Natural killer cell treated with Interleukin-12 subunit alpha and Interleukin-12 subunit beta and Interleukin-15 and Interleukin-18, amount 100 ng/mL, for 72 hours (primary cell): ENCODE data around the gene FCMR. TPM values are rescaled to one million over a fixed set of nuclear protein-coding genes. Genes with fewer than 3 reads are reported as not detected.

Experiments used
- ATAC-seq, 2 donors: fragments of 150-1000 bp; cut with Tn5 transposase in 1 of 2; sonication (Bioruptor Pico), chemical (Tn5 transposase) in 1 of 2; 2 replicates each; pipeline ENCODE4 v1.10.0; 2021
- DNase-seq: peaks from one replicate; pipeline ENCODE4 v3.0.0; 2022; ENCODE audit warnings: low spot score
- H3K27ac Mint-ChIP-seq, 2 donors: 1 replicate in 1 of 2; 2 replicates in 1 of 2; pipeline ENCODE4 v1.8.0; 2022; ENCODE audit warnings: mixed read lengths in 2 of 2, mild to moderate bottlenecking in 1 of 2, moderate library complexity in 1 of 2
- H3K27me3 Mint-ChIP-seq, 2 donors: 1 replicate in 1 of 2; 2 replicates in 1 of 2; pipeline ENCODE4 v1.8.0; 2022; ENCODE audit warnings: mixed read lengths in 2 of 2
- H3K36me3 Mint-ChIP-seq: one replicate; pipeline ENCODE4 v1.8.0; 2022; ENCODE audit warnings: mixed read lengths
- H3K4me1 Mint-ChIP-seq, 2 donors: 1 replicate in 1 of 2; 2 replicates in 1 of 2; pipeline ENCODE4 v1.8.0; 2022; ENCODE audit warnings: low read depth in 2 of 2, mixed read lengths in 2 of 2, mild to moderate bottlenecking in 1 of 2
- H3K4me3 Mint-ChIP-seq: one replicate; pipeline ENCODE4 v1.8.0; 2022; ENCODE audit warnings: mixed read lengths
- H3K9me3 Mint-ChIP-seq: 2 replicates; pipeline ENCODE4 v1.8.0; 2022; ENCODE audit warnings: mixed read lengths
- total RNA-seq, 2 donors: library from RNA; stranded (reverse); gene quantifications; one replicate each; pipeline ENCODE4 v1.2.3, GENCODE V29; 2022

The FCMR gene
- total RNA-seq, 2 donors from 2014 or later: 4.1 to 6.8 TPM

DNA sequence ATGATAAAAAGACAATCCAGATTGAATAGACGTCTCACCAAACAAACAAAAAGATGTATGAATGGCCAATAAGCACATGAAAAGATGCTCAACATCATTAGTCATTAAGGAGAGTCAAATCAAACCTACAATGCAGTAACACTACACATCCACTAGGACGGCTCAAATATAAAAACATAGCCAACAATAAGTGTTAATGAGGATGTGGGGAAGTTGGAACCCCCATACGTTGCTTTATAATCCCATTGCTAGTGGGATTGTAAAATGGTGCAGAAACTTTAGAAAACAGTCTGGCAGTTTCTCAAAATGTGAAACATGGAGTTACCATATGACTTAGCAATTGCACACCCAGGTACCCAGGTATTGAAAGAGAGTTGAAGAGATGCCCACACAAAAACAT lies 39.2 kb downstream of the FCMR start:
- peaks cover 6% of the 10 kb centered on the region for H3K36me3 Mint-ChIP-seq
- H3K9me3 Mint-ChIP-seq: peaks cover 6% of the 10 kb centered on the region
- ATAC-seq: no peak
- peaks cover 0 to 3% of the 10 kb centered on the region in 2 donors for H3K4me1 Mint-ChIP-seq
- peaks cover 0 to 9% of the 10 kb centered on the region in 2 donors for H3K27me3 Mint-ChIP-seq
- no peak overlapping the region for H3K27ac Mint-ChIP-seq
- no peak for DNase-seq
- H3K4me3 Mint-ChIP-seq: no peak overlapping the region

DNA sequence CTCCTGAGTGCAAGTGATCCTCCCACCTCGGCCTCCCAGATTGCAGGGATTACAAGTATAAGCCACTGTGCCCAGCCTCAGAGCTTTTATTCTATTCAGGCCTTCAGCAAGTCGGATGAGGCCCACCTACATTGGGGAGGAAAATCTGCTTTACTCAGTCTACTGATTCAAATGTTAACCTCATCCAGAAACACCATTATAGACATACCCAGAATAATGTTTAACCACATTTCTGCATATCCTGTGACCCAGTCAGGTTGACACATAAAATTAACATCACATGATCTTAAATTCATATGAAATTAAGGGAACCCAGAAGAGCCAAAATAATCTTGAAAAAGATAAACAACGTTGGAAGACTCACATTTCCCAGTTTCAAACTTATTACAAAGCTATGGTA lies 41.4 kb downstream of the FCMR start:
- ATAC-seq: no peak
- peaks cover 10% of the 10 kb centered on the region for H3K9me3 Mint-ChIP-seq
- H3K27ac Mint-ChIP-seq: no peak overlapping the region
- no peak for DNase-seq
- peaks cover 0 to 3% of the 10 kb centered on the region in 2 donors for H3K4me1 Mint-ChIP-seq
- H3K4me3 Mint-ChIP-seq: no peak overlapping the region
- peaks cover 8% of the 10 kb centered on the region in 2 donors for H3K27me3 Mint-ChIP-seq
- peaks cover 16% of the 10 kb centered on the region for H3K36me3 Mint-ChIP-seq

DNA sequence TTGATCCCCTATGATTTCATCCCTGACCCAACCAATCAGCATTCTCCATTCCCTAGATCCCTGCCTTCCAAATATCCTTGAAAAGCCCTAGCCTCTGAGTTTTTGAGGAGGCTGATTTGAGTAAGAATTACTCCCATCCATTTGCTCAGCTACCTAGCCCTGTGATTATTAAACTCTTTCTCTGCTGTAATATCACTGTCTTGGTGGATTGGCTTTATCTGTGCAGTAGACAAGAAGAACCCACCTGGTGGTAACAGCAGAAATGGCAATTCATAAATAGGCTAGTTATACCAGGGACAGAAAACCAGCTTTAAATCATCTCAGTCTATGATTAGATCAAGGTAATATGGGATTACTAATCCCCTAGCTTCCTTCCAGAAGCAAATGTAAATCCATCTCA lies 43.3 kb downstream of the FCMR start:
- peaks cover 7 to 8% of the 10 kb centered on the region in 2 donors for H3K27me3 Mint-ChIP-seq
- H3K9me3 Mint-ChIP-seq: peaks cover 10% of the 10 kb centered on the region
- no peak overlapping the region for H3K27ac Mint-ChIP-seq

DNA sequence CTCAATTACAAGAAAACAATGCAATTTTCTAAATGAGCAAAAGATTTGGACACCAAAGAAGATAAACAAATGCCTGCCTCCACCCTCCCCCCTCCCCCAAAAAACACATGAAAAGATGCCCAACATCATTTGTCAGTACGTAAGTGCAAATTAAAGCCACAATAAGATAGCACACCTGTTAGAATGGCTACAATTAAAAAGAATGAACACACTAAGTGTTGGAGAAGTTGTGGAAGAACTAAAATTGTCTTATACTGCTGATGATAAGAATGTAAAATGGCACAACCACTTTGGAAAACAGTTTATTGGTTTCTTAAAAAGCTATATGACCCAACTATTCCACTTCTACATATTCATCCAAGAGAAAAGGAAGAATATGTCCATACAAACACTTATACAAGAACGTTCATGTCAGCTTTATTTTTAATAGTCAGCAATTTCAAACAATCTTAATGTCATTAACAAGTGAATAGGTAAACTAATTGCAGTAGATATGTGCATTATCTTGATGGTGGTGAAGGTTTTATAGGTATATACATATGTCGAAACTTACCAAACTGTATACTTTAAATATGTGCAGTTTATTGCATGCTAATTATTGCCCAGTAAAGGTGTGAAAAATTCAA lies 45.9 kb downstream of the FCMR start:
- Mint-ChIP-seq H3K27ac (no peak overlapping the region), H3K4me1 (no peaks in the 10 kb centered on the region), H3K4me3 (no peak overlapping the region), H3K36me3 (peaks cover 21% of the 10 kb centered on the region), H3K27me3 (peaks cover 7 to 8% of the 10 kb centered on the region in 2 donors), H3K9me3 (peaks cover 10% of the 10 kb centered on the region)
- DNase-seq: no peak
- no peak for ATAC-seq

More for the DNA sequence above, 43.3 kb downstream of the FCMR start:
- DNase-seq (no peak), ATAC-seq (no peak)
- H3K36me3 Mint-ChIP-seq: peaks cover 21% of the 10 kb centered on the region
- H3K4me1 Mint-ChIP-seq: no peaks in the 10 kb centered on the region
- H3K4me3 Mint-ChIP-seq: no peak overlapping the region

DNA sequence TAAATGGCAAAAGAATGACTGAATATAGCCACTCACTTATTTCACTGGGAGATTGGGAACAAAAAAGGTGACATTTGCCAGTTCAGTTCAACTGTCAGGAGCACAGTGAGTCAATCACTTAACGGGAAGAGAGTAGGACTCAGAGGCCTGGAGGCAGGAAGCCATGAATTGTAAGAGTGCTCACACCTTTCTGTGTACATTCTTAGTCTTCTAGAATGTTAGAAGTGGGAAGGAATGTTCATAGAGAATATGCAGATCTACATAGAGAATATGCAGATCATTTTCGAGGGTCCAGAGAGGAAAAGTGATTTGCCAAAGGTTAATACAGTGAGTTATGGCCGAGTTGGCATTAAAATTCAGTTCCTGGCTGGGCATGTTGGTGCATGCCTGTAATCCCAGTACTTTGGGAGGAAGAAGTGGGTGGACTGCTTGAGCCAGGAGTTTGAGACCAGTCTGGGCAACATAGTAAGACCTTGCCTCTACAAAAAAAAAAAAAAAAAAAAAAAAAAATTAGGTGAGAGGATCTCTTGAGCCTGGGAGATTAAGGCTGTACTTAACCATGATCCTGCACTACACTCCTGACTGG lies 48.0 kb downstream of the FCMR start:
- H3K27ac Mint-ChIP-seq: no peak overlapping the region
- peaks cover 8% of the 10 kb centered on the region in 2 donors for H3K27me3 Mint-ChIP-seq
- no peaks in the 10 kb centered on the region for H3K4me1 Mint-ChIP-seq
- H3K36me3 Mint-ChIP-seq: peaks cover 21% of the 10 kb centered on the region
- H3K9me3 Mint-ChIP-seq: peaks cover 10% of the 10 kb centered on the region
- ATAC-seq (no peak), DNase-seq (no peak)
- H3K4me3 Mint-ChIP-seq: no peak overlapping the region

DNA sequence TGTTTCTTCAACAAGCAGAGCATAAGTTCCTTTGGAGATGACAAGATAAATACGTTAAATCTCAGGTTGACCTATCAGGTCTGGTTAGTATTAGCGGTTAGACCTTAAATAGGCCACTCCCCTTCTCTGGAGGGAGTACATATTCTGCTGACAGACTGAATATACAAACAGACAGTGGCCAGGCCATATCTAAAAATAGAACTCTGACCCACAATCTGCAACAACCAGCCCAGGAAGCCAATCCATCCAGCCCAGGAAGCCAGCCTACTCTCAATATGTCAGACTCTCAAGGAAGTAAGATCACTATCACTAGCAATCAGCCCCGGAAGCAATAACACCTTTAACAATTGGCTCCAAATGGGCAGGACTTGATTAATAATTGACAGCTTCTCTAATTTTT lies 49.6 kb downstream of the FCMR start:
- H3K27ac Mint-ChIP-seq: no peak overlapping the region
- H3K4me1 Mint-ChIP-seq: no peaks in the 10 kb centered on the region
- peaks cover 8% of the 10 kb centered on the region in 2 donors for H3K27me3 Mint-ChIP-seq
- H3K36me3 Mint-ChIP-seq: peaks cover 15% of the 10 kb centered on the region
- H3K9me3 Mint-ChIP-seq: peaks cover 3% of the 10 kb centered on the region
- H3K4me3 Mint-ChIP-seq: no peak overlapping the region
- DNase-seq (no peak), ATAC-seq (no peak)

DNA sequence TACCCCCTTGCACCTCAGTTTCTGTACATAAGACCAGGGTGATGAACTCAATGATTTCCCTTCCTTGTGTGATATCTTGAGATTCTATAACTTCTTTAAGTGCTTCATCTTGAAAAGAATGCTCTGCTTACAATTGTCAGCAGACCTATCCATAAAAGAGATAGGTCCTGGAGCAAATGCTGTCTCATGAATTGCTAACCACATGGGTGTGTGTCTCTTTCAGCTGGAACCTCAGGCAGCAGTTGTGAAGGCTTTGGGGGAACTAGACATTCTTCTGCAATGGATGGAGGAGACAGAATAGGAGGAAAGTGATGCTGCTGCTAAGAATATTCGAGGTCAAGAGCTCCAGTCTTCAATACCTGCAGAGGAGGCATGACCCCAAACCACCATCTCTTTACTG lies 53.5 kb downstream of the FCMR start:
- H3K27ac Mint-ChIP-seq: no peak overlapping the region
- H3K4me1 Mint-ChIP-seq: no peaks in the 10 kb centered on the region
- H3K27me3 Mint-ChIP-seq: peaks cover 0 to 9% of the 10 kb centered on the region in 2 donors
- H3K36me3 Mint-ChIP-seq: no peaks in the 10 kb centered on the region
- H3K9me3 Mint-ChIP-seq: no peaks in the 10 kb centered on the region
- no peak for DNase-seq
- H3K4me3 Mint-ChIP-seq: no peak overlapping the region
- ATAC-seq: no peak

DNA sequence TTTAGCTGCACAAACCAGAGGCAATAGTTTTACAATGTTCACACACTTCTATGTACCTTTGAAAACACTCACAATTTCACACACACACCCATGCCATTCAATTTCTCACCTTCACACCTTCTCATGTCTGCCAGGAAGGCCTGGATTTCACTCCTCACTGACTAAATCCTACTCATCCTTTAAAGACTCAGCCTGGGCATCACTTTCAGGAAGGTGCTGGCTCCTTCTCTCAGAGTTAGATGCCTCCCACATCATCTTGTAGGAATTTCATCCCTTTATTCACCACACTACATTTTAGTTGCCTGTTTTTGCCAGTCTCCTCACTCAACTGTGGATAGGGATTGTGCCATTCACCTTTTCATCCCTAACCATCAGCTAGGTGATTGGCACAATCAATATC lies 54.0 kb downstream of the FCMR start:
- Mint-ChIP-seq H3K9me3 (no peaks in the 10 kb centered on the region), H3K27me3 (peaks cover 5 to 13% of the 10 kb centered on the region in 2 donors), H3K4me3 (no peak overlapping the region), H3K36me3 (no peaks in the 10 kb centered on the region), H3K27ac (no peak overlapping the region), H3K4me1 (no peaks in the 10 kb centered on the region)
- no peak for DNase-seq
- no peak for ATAC-seq

DNA sequence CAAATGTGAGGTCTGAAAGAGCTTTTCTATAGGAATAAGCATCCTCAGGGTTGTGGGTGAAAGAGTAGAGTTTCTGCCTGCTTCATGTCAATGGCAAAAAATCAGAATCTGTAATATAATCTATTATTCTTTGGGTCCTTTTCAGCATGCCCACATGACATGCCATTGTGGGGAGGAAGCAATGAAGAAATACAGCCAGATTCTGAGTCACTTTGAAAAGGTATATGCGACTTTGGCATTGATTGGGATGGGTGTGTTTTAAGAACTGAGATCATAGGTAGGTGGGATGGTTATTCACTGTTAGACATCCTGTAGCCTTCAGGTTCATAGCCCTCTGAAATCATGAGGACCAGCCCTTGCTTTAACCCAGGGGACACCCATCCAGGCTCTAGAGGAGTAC lies 54.5 kb downstream of the FCMR start:
- DNase-seq: no peak
- no peaks in the 10 kb centered on the region for H3K9me3 Mint-ChIP-seq

DNA sequence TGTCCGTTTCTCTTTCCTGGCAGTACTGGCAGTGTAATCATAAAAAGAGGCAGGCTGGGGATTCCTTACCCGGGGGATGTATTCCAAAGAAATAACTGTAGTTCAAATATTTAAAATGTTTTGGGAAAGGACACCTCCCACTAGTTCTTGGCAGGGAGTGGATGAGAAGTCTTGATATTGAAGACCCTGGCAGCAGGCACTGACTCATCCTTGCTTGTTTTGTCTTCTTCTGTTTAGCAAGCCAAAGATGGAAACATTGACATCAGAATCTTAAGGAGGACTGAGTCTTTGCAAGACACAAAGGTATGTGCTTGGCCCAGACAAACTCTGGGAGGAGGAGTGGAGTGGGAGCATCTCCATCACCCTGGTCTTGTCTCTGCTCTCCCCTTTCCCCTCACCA lies 55.7 kb downstream of the FCMR start:
- no peak overlapping the region for H3K27ac Mint-ChIP-seq
- DNase-seq: no peak
- H3K4me3 Mint-ChIP-seq: no peak overlapping the region
- ATAC-seq: no peak
- no peaks in the 10 kb centered on the region for H3K4me1 Mint-ChIP-seq
- peaks cover 13 to 17% of the 10 kb centered on the region in 2 donors for H3K27me3 Mint-ChIP-seq
- no peaks in the 10 kb centered on the region for H3K36me3 Mint-ChIP-seq
- H3K9me3 Mint-ChIP-seq: no peaks in the 10 kb centered on the region

More for the DNA sequence above, 54.5 kb downstream of the FCMR start:
- no peak overlapping the region for H3K4me3 Mint-ChIP-seq
- no peaks in the 10 kb centered on the region for H3K36me3 Mint-ChIP-seq
- no peak for ATAC-seq
- H3K27me3 Mint-ChIP-seq: peaks cover 7 to 13% of the 10 kb centered on the region in 2 donors
- no peaks in the 10 kb centered on the region for H3K4me1 Mint-ChIP-seq
- H3K27ac Mint-ChIP-seq: no peak overlapping the region

DNA sequence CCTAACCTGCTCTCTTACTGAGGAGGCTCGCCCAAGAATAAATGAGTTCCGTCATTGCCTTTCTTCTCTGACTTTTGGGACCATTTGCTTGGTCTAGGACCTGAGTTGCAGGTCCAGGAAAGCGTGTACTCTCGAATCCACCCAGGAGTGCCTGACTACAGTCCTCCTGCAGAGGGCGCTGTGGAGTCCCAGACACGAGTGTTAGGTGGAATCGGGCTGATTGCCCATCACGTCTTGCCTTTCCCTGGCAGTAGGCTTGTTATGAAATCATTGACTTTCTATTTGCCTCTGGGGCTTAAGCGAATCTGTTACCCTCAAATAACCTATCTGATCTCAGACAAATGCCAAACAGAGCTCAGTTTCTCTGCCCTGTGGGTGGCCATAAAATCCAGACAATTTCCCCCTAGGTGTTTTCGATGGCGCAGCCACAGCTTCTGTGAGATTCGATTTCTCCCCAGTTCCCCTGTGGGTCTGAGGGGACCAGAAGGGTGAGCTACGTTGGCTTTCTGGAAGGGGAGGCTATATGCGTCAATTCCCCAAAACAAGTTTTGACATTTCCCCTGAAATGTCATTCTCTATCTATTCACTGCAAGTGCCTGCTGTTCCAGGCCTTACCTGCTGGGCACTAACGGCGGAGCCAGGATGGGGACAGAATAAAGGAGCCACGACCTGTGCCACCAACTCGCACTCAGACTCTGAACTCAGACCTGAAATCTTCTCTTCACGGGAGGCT lies 56.6 kb downstream of the FCMR start, which contains the start of gene IL20:
Gene IL20, plus strand, starts transcription at position 685 of the 733 bp plus-strand sequence. CDS start 230 bp downstream, outside the sequence.
- Mint-ChIP-seq H3K36me3 (no peaks in the 10 kb centered on the region), H3K27me3 (peaks cover 21 to 23% of the 10 kb centered on the region in 2 donors), H3K9me3 (no peaks in the 10 kb centered on the region), H3K27ac (no peak within 1 kb of the TSS), H3K4me3 (no peak within 1 kb of the TSS), H3K4me1 (no peaks in the 10 kb centered on the region)
- ATAC-seq: peak; percentile 73
- peak; percentile 80 for DNase-seq

DNA sequence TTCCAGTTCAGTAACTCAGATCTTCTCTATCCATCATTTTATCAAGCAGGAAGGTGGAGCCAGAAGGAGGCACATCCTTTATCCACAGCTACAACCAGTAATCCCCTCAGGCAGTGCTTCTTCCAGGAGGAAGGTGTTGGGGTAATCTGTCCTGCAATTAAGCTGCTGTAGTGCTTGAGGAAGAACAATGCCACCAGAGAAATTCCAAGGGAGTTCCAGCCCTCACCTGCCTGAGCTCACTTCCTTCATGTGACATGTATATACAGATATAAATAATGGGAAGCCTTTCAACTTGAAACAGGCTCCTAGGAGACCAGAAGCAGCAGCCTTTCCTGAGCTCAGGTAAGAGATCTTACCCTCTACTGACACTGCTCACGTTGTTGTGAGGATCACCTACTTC lies 58.5 kb downstream of the FCMR start:
- Mint-ChIP-seq H3K27me3 (peaks cover 23 to 27% of the 10 kb centered on the region in 2 donors), H3K27ac (no peak overlapping the region), H3K4me3 (no peak overlapping the region)

DNA sequence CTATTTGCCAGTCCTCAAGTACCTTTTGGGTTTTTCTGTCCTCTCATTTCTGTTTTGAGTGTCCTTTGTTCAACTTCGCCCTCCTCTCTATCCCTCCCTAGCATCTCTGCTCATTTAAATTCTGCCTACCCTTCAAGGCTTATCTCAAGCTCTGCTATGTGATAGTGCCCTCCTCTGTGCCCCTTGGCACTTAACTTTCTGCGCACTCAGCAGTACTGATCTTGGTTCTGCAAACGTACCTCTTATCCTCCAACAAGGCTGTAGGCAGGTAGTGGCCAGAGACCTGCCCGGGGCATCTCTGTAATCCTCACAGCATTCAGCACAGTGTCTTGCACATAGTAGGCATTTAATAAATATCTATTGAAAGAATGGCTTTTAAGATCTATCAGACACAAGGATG lies 61.6 kb downstream of the FCMR start:
- H3K27me3 Mint-ChIP-seq: peaks cover 18 to 27% of the 10 kb centered on the region in 2 donors
- H3K36me3 Mint-ChIP-seq: no peaks in the 10 kb centered on the region
- no peak overlapping the region for H3K27ac Mint-ChIP-seq
- H3K4me3 Mint-ChIP-seq: no peak overlapping the region
- H3K4me1 Mint-ChIP-seq: no peaks in the 10 kb centered on the region
- DNase-seq: no peak
- no peaks in the 10 kb centered on the region for H3K9me3 Mint-ChIP-seq
- no peak for ATAC-seq

More for the DNA sequence above, 58.5 kb downstream of the FCMR start:
- DNase-seq: no peak
- ATAC-seq: no peak
- Mint-ChIP-seq H3K9me3 (no peaks in the 10 kb centered on the region), H3K36me3 (no peaks in the 10 kb centered on the region), H3K4me1 (no peaks in the 10 kb centered on the region)

DNA sequence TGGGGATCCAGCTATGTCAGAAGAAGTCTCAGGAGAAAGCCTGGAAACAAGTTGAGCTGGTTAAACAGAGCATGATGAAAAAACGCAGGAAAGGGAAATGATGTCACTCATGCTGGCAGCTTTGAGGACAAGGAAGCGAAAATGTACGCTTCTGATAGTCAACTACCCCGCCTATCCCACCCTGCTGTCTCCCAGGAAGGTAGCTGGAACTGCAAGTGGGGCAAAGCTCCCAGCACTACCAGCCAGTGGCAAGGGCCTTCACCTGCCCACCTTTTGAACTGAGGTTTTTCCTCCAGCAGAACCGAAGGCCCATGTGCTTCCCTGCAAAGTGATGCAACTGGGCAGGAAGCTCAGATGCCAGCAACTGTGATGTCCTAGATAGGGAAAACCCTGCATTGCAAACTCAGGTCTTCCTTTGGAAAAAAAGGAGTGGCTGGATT lies 62.6 kb downstream of the FCMR start:
- H3K9me3 Mint-ChIP-seq: no peaks in the 10 kb centered on the region
- no peak overlapping the region for H3K4me3 Mint-ChIP-seq
- peaks cover 22 to 27% of the 10 kb centered on the region in 2 donors for H3K27me3 Mint-ChIP-seq
- no peaks in the 10 kb centered on the region for H3K4me1 Mint-ChIP-seq
- no peak overlapping the region for H3K27ac Mint-ChIP-seq
- H3K36me3 Mint-ChIP-seq: no peaks in the 10 kb centered on the region
- no peak for ATAC-seq
- DNase-seq: no peak
